ENCODE results near the gene ZMIZ2.
"Not testable (repeated sequence)": the region's sequence is repeated elsewhere in the genome, so short reads cannot be mapped to it uniquely, and the experiment has no call there.

ZMIZ2 gene

GRCh38 chr7:44748045-44748947 is at the start of gene ZMIZ2:
Gene ZMIZ2, plus strand, starts transcription at chr7:44748847. Its CDS starts 7,403 bp downstream, at chr7:44756250.
- peak within 1 kb of the TSS; percentile 79 for H3K4me3 ChIP-seq (ENCODE audit: low read depth, low read length)
- peak; percentile 88 for DNase-seq (ENCODE audit: low read depth, low spot score)
- TF ChIP-seq, protein P1, sequence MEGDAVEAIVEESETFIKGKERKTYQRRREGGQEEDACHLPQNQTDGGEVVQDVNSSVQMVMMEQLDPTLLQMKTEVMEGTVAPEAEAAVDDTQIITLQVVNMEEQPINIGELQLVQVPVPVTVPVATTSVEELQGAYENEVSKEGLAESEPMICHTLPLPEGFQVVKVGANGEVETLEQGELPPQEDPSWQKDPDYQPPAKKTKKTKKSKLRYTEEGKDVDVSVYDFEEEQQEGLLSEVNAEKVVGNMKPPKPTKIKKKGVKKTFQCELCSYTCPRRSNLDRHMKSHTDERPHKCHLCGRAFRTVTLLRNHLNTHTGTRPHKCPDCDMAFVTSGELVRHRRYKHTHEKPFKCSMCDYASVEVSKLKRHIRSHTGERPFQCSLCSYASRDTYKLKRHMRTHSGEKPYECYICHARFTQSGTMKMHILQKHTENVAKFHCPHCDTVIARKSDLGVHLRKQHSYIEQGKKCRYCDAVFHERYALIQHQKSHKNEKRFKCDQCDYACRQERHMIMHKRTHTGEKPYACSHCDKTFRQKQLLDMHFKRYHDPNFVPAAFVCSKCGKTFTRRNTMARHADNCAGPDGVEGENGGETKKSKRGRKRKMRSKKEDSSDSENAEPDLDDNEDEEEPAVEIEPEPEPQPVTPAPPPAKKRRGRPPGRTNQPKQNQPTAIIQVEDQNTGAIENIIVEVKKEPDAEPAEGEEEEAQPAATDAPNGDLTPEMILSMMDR (IDR thresholded peaks at IDR 0.05; ENCODE audit: low read depth, low read length) = no peak
- in situ Hi-C loops (cut with HindIII; ENCODE audit: low sequenced_read_pairs) = no loop called here

DNA sequence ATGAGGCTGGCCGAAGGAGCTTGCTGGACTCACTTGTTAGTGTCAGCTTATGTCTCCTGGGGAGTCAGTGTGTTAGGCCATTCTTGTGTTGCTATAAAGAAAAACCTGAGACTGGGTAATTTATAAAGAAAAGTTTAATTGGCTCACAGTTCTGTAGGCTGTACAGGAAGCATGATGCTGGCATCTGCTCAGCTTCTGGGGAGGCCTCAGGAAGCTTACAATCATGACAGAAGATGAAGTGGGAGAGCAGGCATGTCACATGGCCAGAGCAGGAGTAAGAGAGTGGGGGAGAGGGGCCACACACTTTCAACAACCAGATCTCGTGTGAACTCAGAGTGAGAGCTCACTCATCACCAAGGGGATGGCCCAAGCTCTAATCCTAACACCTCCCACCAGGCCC is 49.0 kb upstream of the ZMIZ2 start:
- H3K4me3 ChIP-seq (ENCODE audit: low read depth, low read length); in situ Hi-C loops (cut with HindIII; ENCODE audit: low sequenced_read_pairs); DNase-seq (ENCODE audit: low read depth, low spot score): not testable (repeated sequence)

GRCh38 chr7:44700322-44700721 is 48.3 kb upstream of the ZMIZ2 start:
- TF ChIP-seq, protein P1 (IDR thresholded peaks at IDR 0.05; ENCODE audit: low read depth, low read length) = no peak
- no peak for DNase-seq (ENCODE audit: low read depth, low spot score)
- in situ Hi-C loops (cut with HindIII; ENCODE audit: low sequenced_read_pairs) = no loop called here
- no peak overlapping the region for H3K4me3 ChIP-seq (ENCODE audit: low read depth, low read length)

DNA sequence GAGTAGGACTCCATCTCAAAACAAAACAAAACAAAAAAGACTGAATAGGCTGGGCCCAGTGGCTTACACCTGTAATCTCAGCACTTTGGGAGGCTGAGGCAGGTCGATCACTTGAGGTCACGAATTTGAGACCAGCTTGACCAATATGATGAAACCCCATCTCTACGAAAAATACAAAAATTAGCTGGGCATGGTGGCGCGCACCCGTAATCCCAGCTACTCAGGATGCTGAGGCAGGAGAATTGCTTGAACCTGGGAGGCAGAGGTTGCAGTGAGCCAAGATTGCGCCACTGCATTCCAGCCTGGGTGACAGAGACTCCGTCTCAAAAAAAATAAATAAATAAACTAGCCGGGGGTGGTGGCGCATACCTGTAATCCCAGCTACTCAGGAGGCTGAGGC is 45.3 kb upstream of the ZMIZ2 start:
- DNase-seq (ENCODE audit: low read depth, low spot score); in situ Hi-C loops (cut with HindIII; ENCODE audit: low sequenced_read_pairs); H3K4me3 ChIP-seq (ENCODE audit: low read depth, low read length): not testable (repeated sequence)

- in situ Hi-C loops (cut with HindIII; ENCODE audit: low sequenced_read_pairs) = no loop called here
- TF ChIP-seq, protein P1 (IDR thresholded peaks at IDR 0.05; ENCODE audit: low read depth, low read length) = no peak
- no peak for DNase-seq (ENCODE audit: low read depth, low spot score)
- no peak overlapping the region for H3K4me3 ChIP-seq (ENCODE audit: low read depth, low read length)
These were observed 44.7 kb upstream of the ZMIZ2 start for GRCh38 chr7:44703921-44704320.

- DNase-seq (ENCODE audit: low read depth, low spot score) = no peak
- TF ChIP-seq, protein P1 (IDR thresholded peaks at IDR 0.05; ENCODE audit: low read depth, low read length) = no peak
- in situ Hi-C loops (cut with HindIII; ENCODE audit: low sequenced_read_pairs) = no loop called here
- no peak overlapping the region for H3K4me3 ChIP-seq (ENCODE audit: low read depth, low read length)
These were observed 43.2 kb upstream of the ZMIZ2 start for GRCh38 chr7:44705434-44705833.

- TF ChIP-seq, protein P1 (IDR thresholded peaks at IDR 0.05; ENCODE audit: low read depth, low read length) = no peak
These were observed 41.7 kb upstream of the ZMIZ2 start for GRCh38 chr7:44706788-44707557.

More at GRCh38 chr7:44706788-44707557, 41.7 kb upstream of the ZMIZ2 start:
- DNase-seq (ENCODE audit: low read depth, low spot score) = no peak
- in situ Hi-C loops (cut with HindIII; ENCODE audit: low sequenced_read_pairs) = no loop called here
- no peak overlapping the region for H3K4me3 ChIP-seq (ENCODE audit: low read depth, low read length)

Data from astrocyte of the spinal cord (primary cell).